Activated naive CD4-positive, alpha-beta T cell treated with anti-CD3 and anti-CD28 coated beads, Interleukin-2, amount 50 U/mL, for 24 hours (primary cell): ENCODE data around the gene HOTAIR.

Experiments used
- H3K27ac Mint-ChIP-seq: one replicate; pipeline ENCODE4 v1.8.0; 2021; ENCODE audit warnings: mild to moderate bottlenecking, mixed read lengths
- H3K27me3 Mint-ChIP-seq: one replicate; pipeline ENCODE4 v1.8.0; 2021; ENCODE audit warnings: mixed read lengths
- H3K36me3 Mint-ChIP-seq: one replicate; pipeline ENCODE4 v1.8.0; 2021; ENCODE audit warnings: mixed read lengths
- H3K4me1 Mint-ChIP-seq: one replicate; pipeline ENCODE4 v1.8.0; 2021; ENCODE audit warnings: mixed read lengths
- H3K4me3 Mint-ChIP-seq: one replicate; pipeline ENCODE4 v1.8.0; 2021; ENCODE audit warnings: mild to moderate bottlenecking, mixed read lengths
- H3K9me3 Mint-ChIP-seq: one replicate; pipeline ENCODE4 v1.8.0; 2021; ENCODE audit warnings: mixed read lengths

Gene HOTAIR

GRCh38 chr12:53996240-53997203, 21.8 kb upstream of the HOTAIR start:
- H3K27ac Mint-ChIP-seq: no peak overlapping the region
- peaks cover 67% of the 10 kb centered on the region for H3K27me3 Mint-ChIP-seq
- H3K9me3 Mint-ChIP-seq: no peaks in the 10 kb centered on the region
- H3K4me3 Mint-ChIP-seq: peak overlapping the region; percentile 87
- no peaks in the 10 kb centered on the region for H3K36me3 Mint-ChIP-seq
- H3K4me1 Mint-ChIP-seq: peaks cover 49% of the 10 kb centered on the region

- no peaks in the 10 kb centered on the region for H3K36me3 Mint-ChIP-seq
- H3K27ac Mint-ChIP-seq: no peak overlapping the region
- no peaks in the 10 kb centered on the region for H3K9me3 Mint-ChIP-seq
- H3K27me3 Mint-ChIP-seq: peaks cover 67% of the 10 kb centered on the region
- peaks cover 49% of the 10 kb centered on the region for H3K4me1 Mint-ChIP-seq
- peak overlapping the region; percentile 87 for H3K4me3 Mint-ChIP-seq
Measured at GRCh38 chr12:53995378-53996239, 20.9 kb upstream of the HOTAIR start.

GRCh38 chr12:53995002-53995377, 20.2 kb upstream of the HOTAIR start:
- Mint-ChIP-seq H3K4me1 (peaks cover 53% of the 10 kb centered on the region), H3K9me3 (no peaks in the 10 kb centered on the region), H3K4me3 (peak overlapping the region; percentile 87), H3K36me3 (no peaks in the 10 kb centered on the region), H3K27me3 (peaks cover 71% of the 10 kb centered on the region), H3K27ac (peak overlapping the region; percentile 30)

GRCh38 chr12:53994264-53995001, 19.7 kb upstream of the HOTAIR start:
- no peaks in the 10 kb centered on the region for H3K36me3 Mint-ChIP-seq
- H3K9me3 Mint-ChIP-seq: no peaks in the 10 kb centered on the region
- H3K4me1 Mint-ChIP-seq: peaks cover 53% of the 10 kb centered on the region
- H3K4me3 Mint-ChIP-seq: peak overlapping the region; percentile 87
- peaks cover 75% of the 10 kb centered on the region for H3K27me3 Mint-ChIP-seq
- H3K27ac Mint-ChIP-seq: peak overlapping the region; percentile 30

GRCh38 chr12:53994009-53994263, 19.2 kb upstream of the HOTAIR start:
- Mint-ChIP-seq H3K4me3 (peak overlapping the region; percentile 39), H3K9me3 (no peaks in the 10 kb centered on the region), H3K27ac (peak overlapping the region; percentile 12), H3K4me1 (peaks cover 57% of the 10 kb centered on the region), H3K36me3 (no peaks in the 10 kb centered on the region), H3K27me3 (peaks cover 78% of the 10 kb centered on the region)

- peak overlapping the region; percentile 39 for H3K4me3 Mint-ChIP-seq
- H3K9me3 Mint-ChIP-seq: no peaks in the 10 kb centered on the region
- peaks cover 78% of the 10 kb centered on the region for H3K27me3 Mint-ChIP-seq
- H3K27ac Mint-ChIP-seq: peak overlapping the region; percentile 32
- H3K36me3 Mint-ChIP-seq: no peaks in the 10 kb centered on the region
- H3K4me1 Mint-ChIP-seq: peaks cover 54% of the 10 kb centered on the region
Measured at GRCh38 chr12:53993162-53994008, 18.6 kb upstream of the HOTAIR start.

- H3K27me3 Mint-ChIP-seq: peaks cover 78% of the 10 kb centered on the region
- no peak overlapping the region for H3K27ac Mint-ChIP-seq
- H3K36me3 Mint-ChIP-seq: no peaks in the 10 kb centered on the region
- H3K4me1 Mint-ChIP-seq: peaks cover 47% of the 10 kb centered on the region
- no peak overlapping the region for H3K4me3 Mint-ChIP-seq
- no peaks in the 10 kb centered on the region for H3K9me3 Mint-ChIP-seq
Measured at GRCh38 chr12:53992377-53992889, 17.7 kb upstream of the HOTAIR start.

- peaks cover 48% of the 10 kb centered on the region for H3K4me1 Mint-ChIP-seq
- H3K4me3 Mint-ChIP-seq: no peak overlapping the region
- no peaks in the 10 kb centered on the region for H3K9me3 Mint-ChIP-seq
Measured at GRCh38 chr12:53991077-53991460, 16.3 kb upstream of the HOTAIR start.

GRCh38 chr12:53990311-53991076, 15.7 kb upstream of the HOTAIR start:
- Mint-ChIP-seq H3K4me3 (no peak overlapping the region), H3K9me3 (no peaks in the 10 kb centered on the region), H3K27ac (no peak overlapping the region), H3K36me3 (no peaks in the 10 kb centered on the region), H3K27me3 (peaks cover 85% of the 10 kb centered on the region), H3K4me1 (peaks cover 45% of the 10 kb centered on the region)

More at GRCh38 chr12:53991077-53991460, 16.3 kb upstream of the HOTAIR start:
- Mint-ChIP-seq H3K27me3 (peaks cover 82% of the 10 kb centered on the region), H3K27ac (peak overlapping the region; percentile 23), H3K36me3 (no peaks in the 10 kb centered on the region)

GRCh38 chr12:53989227-53990113, 14.7 kb upstream of the HOTAIR start:
- no peak overlapping the region for H3K27ac Mint-ChIP-seq
- peaks cover 85% of the 10 kb centered on the region for H3K27me3 Mint-ChIP-seq
- H3K4me1 Mint-ChIP-seq: peaks cover 46% of the 10 kb centered on the region
- no peaks in the 10 kb centered on the region for H3K36me3 Mint-ChIP-seq
- H3K4me3 Mint-ChIP-seq: peak overlapping the region; percentile 47
- H3K9me3 Mint-ChIP-seq: no peaks in the 10 kb centered on the region

GRCh38 chr12:53988541-53989226, 13.9 kb upstream of the HOTAIR start:
- H3K4me1 Mint-ChIP-seq: peaks cover 41% of the 10 kb centered on the region
- H3K27ac Mint-ChIP-seq: peak overlapping the region; percentile 46
- peak overlapping the region; percentile 47 for H3K4me3 Mint-ChIP-seq
- peaks cover 82% of the 10 kb centered on the region for H3K27me3 Mint-ChIP-seq
- H3K9me3 Mint-ChIP-seq: no peaks in the 10 kb centered on the region
- no peaks in the 10 kb centered on the region for H3K36me3 Mint-ChIP-seq

- no peaks in the 10 kb centered on the region for H3K36me3 Mint-ChIP-seq
- H3K4me1 Mint-ChIP-seq: peaks cover 41% of the 10 kb centered on the region
- no peak overlapping the region for H3K27ac Mint-ChIP-seq
- peaks cover 82% of the 10 kb centered on the region for H3K27me3 Mint-ChIP-seq
- no peak overlapping the region for H3K4me3 Mint-ChIP-seq
- no peaks in the 10 kb centered on the region for H3K9me3 Mint-ChIP-seq
Measured at GRCh38 chr12:53987787-53988230, 13.1 kb upstream of the HOTAIR start.
